Osteoblast (primary cell): ENCODE results near the gene RFX4. TPM values are rescaled to one million over a fixed set of nuclear protein-coding genes. Genes with fewer than 3 reads are reported as not detected.

Experiments
- DNase-seq: peaks from one replicate; pipeline ENCODE4 v3.0.0; 2011; ENCODE audit warnings: low spot score, mixed read lengths; ENCODE audit not compliant: insufficient read length; ENCODE audit errors: missing footprints
- H2AFZ ChIP-seq: 2 replicates; pipeline ENCODE4 v1.6.0; 2011; ENCODE audit warnings: mild to moderate bottlenecking, low read length
- H3K27ac ChIP-seq: 2 replicates; pipeline ENCODE4 v1.5.1; 2011; ENCODE audit warnings: mild to moderate bottlenecking, low read depth, low read length, moderate library complexity
- H3K27me3 ChIP-seq: 2 replicates; pipeline ENCODE4 v1.6.0; 2012; ENCODE audit warnings: mild to moderate bottlenecking, control low read depth, inconsistent platforms, low read length, moderate library complexity; ENCODE audit not compliant: insufficient read depth
- H3K36me3 ChIP-seq: 2 replicates; pipeline ENCODE4 v1.5.1; 2011; ENCODE audit warnings: mild to moderate bottlenecking, low read length, control low read depth, moderate library complexity; ENCODE audit not compliant: insufficient read depth
- H3K4me1 ChIP-seq: 2 replicates; pipeline ENCODE4 v1.5.1; 2011; ENCODE audit warnings: mild to moderate bottlenecking, low read length, control low read depth, moderate library complexity; ENCODE audit not compliant: insufficient read depth
- H3K4me2 ChIP-seq: 2 replicates; pipeline ENCODE4 v1.6.0; 2011; ENCODE audit warnings: mild to moderate bottlenecking, low read length; ENCODE audit not compliant: insufficient read depth
- H3K4me3 ChIP-seq: fragments of 200-600 bp; sonication (generic); 3 replicates; pipeline ENCODE4 v1.5.1; 2012; ENCODE audit warnings: mild to moderate bottlenecking, low read length, inconsistent platforms; ENCODE audit not compliant: insufficient read depth
- H3K79me2 ChIP-seq: 2 replicates; pipeline ENCODE4 v1.6.0; 2012; ENCODE audit warnings: mild to moderate bottlenecking, low read length, control low read depth, inconsistent platforms; ENCODE audit not compliant: insufficient read depth
- H3K9me3 ChIP-seq: 2 replicates; pipeline ENCODE4 v1.5.1; 2011; ENCODE audit warnings: low read depth, low read length, control low read depth
- H4K20me1 ChIP-seq: 2 replicates; pipeline ENCODE4 v1.6.0; 2012; ENCODE audit warnings: mild to moderate bottlenecking, low read length, control low read depth; ENCODE audit not compliant: insufficient read depth
- total RNA-seq: library from RNA; depleted of rRNA; stranded (reverse); fragments of >200 nt; gene quantifications from 2 replicates; pipeline ENCODE4 v1.2.3, GENCODE V29; 2012
- TF ChIP-seq, protein P1 (sequence below): IDR thresholded peaks from 2 replicates; pipeline ENCODE4 v1.5.1; 2011; ENCODE audit warnings: mild to moderate bottlenecking, low read depth, low read length, moderate library complexity; ENCODE audit errors: extremely low read depth

Gene RFX4
- total RNA-seq, 1 donor = not detected

DNA sequence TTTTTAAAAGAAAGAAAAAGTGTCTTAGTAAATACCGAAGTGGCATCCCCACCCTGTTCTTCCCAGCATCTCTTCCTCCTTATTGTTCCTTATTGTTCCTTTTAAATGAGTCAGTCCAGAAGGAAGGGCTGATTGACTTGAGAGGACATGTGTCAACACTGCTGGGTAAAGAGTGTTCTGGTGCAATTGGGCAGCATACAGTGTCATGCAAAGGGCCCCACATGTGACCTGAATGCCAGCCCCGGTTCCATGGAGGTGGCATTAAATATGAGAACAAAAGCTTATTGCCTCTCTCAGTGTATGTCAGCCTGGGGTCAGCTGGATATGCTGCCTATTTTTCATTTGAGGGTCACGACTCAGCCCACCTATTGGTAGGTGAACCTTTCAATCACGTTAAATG, 132.8 kb downstream of the RFX4 start:
- Histone ChIP-seq H3K27ac (no peak overlapping the region), H3K36me3 (no peaks in the 10 kb centered on the region), H3K4me2 (no peak overlapping the region)

GRCh38 chr12:106717673-106718072, 134.9 kb downstream of the RFX4 start:
- Histone ChIP-seq H3K4me2 (no peak overlapping the region), H3K9me3 (no peaks in the 10 kb centered on the region), H3K4me1 (no peaks in the 10 kb centered on the region), H3K79me2 (no peaks in the 10 kb centered on the region), H2AFZ (no peak overlapping the region), H3K4me3 (no peak overlapping the region), H3K27ac (no peak overlapping the region), H3K27me3 (peaks cover 7% of the 10 kb centered on the region), H4K20me1 (no peaks in the 10 kb centered on the region), H3K36me3 (no peaks in the 10 kb centered on the region)
- DNase-seq = no peak
- TF ChIP-seq, protein P1, sequence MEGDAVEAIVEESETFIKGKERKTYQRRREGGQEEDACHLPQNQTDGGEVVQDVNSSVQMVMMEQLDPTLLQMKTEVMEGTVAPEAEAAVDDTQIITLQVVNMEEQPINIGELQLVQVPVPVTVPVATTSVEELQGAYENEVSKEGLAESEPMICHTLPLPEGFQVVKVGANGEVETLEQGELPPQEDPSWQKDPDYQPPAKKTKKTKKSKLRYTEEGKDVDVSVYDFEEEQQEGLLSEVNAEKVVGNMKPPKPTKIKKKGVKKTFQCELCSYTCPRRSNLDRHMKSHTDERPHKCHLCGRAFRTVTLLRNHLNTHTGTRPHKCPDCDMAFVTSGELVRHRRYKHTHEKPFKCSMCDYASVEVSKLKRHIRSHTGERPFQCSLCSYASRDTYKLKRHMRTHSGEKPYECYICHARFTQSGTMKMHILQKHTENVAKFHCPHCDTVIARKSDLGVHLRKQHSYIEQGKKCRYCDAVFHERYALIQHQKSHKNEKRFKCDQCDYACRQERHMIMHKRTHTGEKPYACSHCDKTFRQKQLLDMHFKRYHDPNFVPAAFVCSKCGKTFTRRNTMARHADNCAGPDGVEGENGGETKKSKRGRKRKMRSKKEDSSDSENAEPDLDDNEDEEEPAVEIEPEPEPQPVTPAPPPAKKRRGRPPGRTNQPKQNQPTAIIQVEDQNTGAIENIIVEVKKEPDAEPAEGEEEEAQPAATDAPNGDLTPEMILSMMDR = no peak

More for the DNA sequence above, 132.8 kb downstream of the RFX4 start:
- DNase-seq = no peak
- TF ChIP-seq, protein P1 = no peak
- no peaks in the 10 kb centered on the region for H3K9me3 ChIP-seq
- no peaks in the 10 kb centered on the region for H3K79me2 ChIP-seq
- H4K20me1 ChIP-seq = no peaks in the 10 kb centered on the region
- H2AFZ ChIP-seq = no peak overlapping the region
- H3K4me1 ChIP-seq = no peaks in the 10 kb centered on the region
- H3K27me3 ChIP-seq = no peaks in the 10 kb centered on the region
- no peak overlapping the region for H3K4me3 ChIP-seq

- H3K36me3 ChIP-seq = no peaks in the 10 kb centered on the region
- H3K9me3 ChIP-seq = no peaks in the 10 kb centered on the region
- no peaks in the 10 kb centered on the region for H3K4me1 ChIP-seq
- DNase-seq = no peak
- TF ChIP-seq, protein P1 = no peak
- no peak overlapping the region for H3K4me3 ChIP-seq
- no peak overlapping the region for H3K27ac ChIP-seq
- no peaks in the 10 kb centered on the region for H3K79me2 ChIP-seq
- H4K20me1 ChIP-seq = no peaks in the 10 kb centered on the region
- H3K27me3 ChIP-seq = peaks cover 7% of the 10 kb centered on the region
- H2AFZ ChIP-seq = no peak overlapping the region
- H3K4me2 ChIP-seq = no peak overlapping the region
These were observed 137.1 kb downstream of the RFX4 start for GRCh38 chr12:106719879-106720278.

- TF ChIP-seq, protein P1 = no peak
- peaks cover 7% of the 10 kb centered on the region for H3K27me3 ChIP-seq
- no peaks in the 10 kb centered on the region for H3K9me3 ChIP-seq
- H3K4me2 ChIP-seq = no peak overlapping the region
- no peaks in the 10 kb centered on the region for H3K79me2 ChIP-seq
- no peaks in the 10 kb centered on the region for H4K20me1 ChIP-seq
- H3K27ac ChIP-seq = no peak overlapping the region
- no peaks in the 10 kb centered on the region for H3K36me3 ChIP-seq
- H3K4me3 ChIP-seq = no peak overlapping the region
- H2AFZ ChIP-seq = no peak overlapping the region
- no peak for DNase-seq
- H3K4me1 ChIP-seq = no peaks in the 10 kb centered on the region
These were observed 137.9 kb downstream of the RFX4 start for GRCh38 chr12:106720696-106721095.
